ENCODE measurements around the gene RIN3. TPM values are rescaled to one million over a fixed set of nuclear protein-coding genes. Genes with fewer than 3 reads are reported as not detected.

The RIN3 gene
- total RNA-seq, 1 experiment from 2014 or later, result 4.8 TPM

GRCh38 chr14:92652413-92653151 lies 139.0 kb downstream of the RIN3 start:
- TF ChIP-seq EZH2phosphoT487 (IDR thresholded peaks at IDR 0.05; ENCODE audit: borderline replicate concordance, low read length) (no peak), CTCF (conservative IDR thresholded peaks at IDR 0.05; ENCODE audit: low read depth, low read length) (no peak), EZH2 (IDR thresholded peaks at IDR 0.05; ENCODE audit: low read length, unreplicated experiment) (no peak)
- peaks cover 27% of the 10 kb centered on the region for H3K4me1 ChIP-seq (ENCODE audit: insufficient read depth, low read length)
- no peaks in the 10 kb centered on the region for H3K9me3 ChIP-seq (ENCODE audit: low read length)
- no peaks in the 10 kb centered on the region for H3K36me3 ChIP-seq (ENCODE audit: low read depth, low read length)
- no peaks in the 10 kb centered on the region for H4K20me1 ChIP-seq (ENCODE audit: low read length)
- ATAC-seq (no peak), DNase-seq (no peak)
- no peaks in the 10 kb centered on the region for H3K9me2 ChIP-seq (replicated peaks; ENCODE audit: low read length)
- intact Hi-C loops (cut with micrococcal nuclease), result no loop called here
- no peaks in the 10 kb centered on the region for H3F3A ChIP-seq (ENCODE audit: low read length, unreplicated experiment)
- no peak overlapping the region for H3K4me2 ChIP-seq (ENCODE audit: low read length)
- H3K4me3 ChIP-seq (ENCODE audit: low read length), result no peak overlapping the region
- no peak overlapping the region for H3K9ac ChIP-seq (ENCODE audit: low read length)
- ChIA-PET CTCF (no interaction called here), POLR2A (ENCODE audit: unreplicated experiment) (interaction anchor here (0.7 kb wide), 1 partner anchor 11 kb away, joined by 14 read pairs; no protein-coding TSS in a partner anchor)
- no peak overlapping the region for H3K27ac ChIP-seq (ENCODE audit: low read length)
- no peaks in the 10 kb centered on the region for H3K27me3 ChIP-seq (ENCODE audit: low read length)
- no peak overlapping the region for H2AFZ ChIP-seq (ENCODE audit: low read length)
- TSS peak; percentile 16 for BruUV-seq (replicated peaks)
- H3K79me2 ChIP-seq (ENCODE audit: low read length), result no peaks in the 10 kb centered on the region

GRCh38 chr14:92653162-92653651 lies 139.6 kb downstream of the RIN3 start:
- H3K4me2 ChIP-seq (ENCODE audit: low read length), result no peak overlapping the region
- DNase-seq, result no peak
- no peaks in the 10 kb centered on the region for H3F3A ChIP-seq (ENCODE audit: low read length, unreplicated experiment)
- no peaks in the 10 kb centered on the region for H4K20me1 ChIP-seq (ENCODE audit: low read length)
- H3K9me2 ChIP-seq (replicated peaks; ENCODE audit: low read length), result no peaks in the 10 kb centered on the region
- POLR2A ChIA-PET (ENCODE audit: unreplicated experiment), result no interaction called here
- H3K9ac ChIP-seq (ENCODE audit: low read length), result no peak overlapping the region
- TF ChIP-seq CTCF (conservative IDR thresholded peaks at IDR 0.05; ENCODE audit: low read depth, low read length) (no peak), EZH2phosphoT487 (IDR thresholded peaks at IDR 0.05; ENCODE audit: borderline replicate concordance, low read length) (no peak), EZH2 (IDR thresholded peaks at IDR 0.05; ENCODE audit: low read length, unreplicated experiment) (no peak)
- H2AFZ ChIP-seq (ENCODE audit: low read length), result no peak overlapping the region
- intact Hi-C loops (cut with micrococcal nuclease), result no loop called here
- CTCF ChIA-PET, result no interaction called here
- no peaks in the 10 kb centered on the region for H3K9me3 ChIP-seq (ENCODE audit: low read length)
- H3K27me3 ChIP-seq (ENCODE audit: low read length), result no peaks in the 10 kb centered on the region
- H3K27ac ChIP-seq (ENCODE audit: low read length), result no peak overlapping the region
- H3K79me2 ChIP-seq (ENCODE audit: low read length), result no peaks in the 10 kb centered on the region
- no TSS peak for BruUV-seq (replicated peaks)
- ATAC-seq, result no peak
- peaks cover 21% of the 10 kb centered on the region for H3K4me1 ChIP-seq (ENCODE audit: insufficient read depth, low read length)
- H3K4me3 ChIP-seq (ENCODE audit: low read length), result no peak overlapping the region
- H3K36me3 ChIP-seq (ENCODE audit: low read depth, low read length), result no peaks in the 10 kb centered on the region

Measured in PC-3 (cell line).